SK-N-SH treated with all-trans-retinoic acid at 6 μM for 48 hours (cell line): ENCODE measurements around the gene CHKA.

Source experiments
- ARNTL ChIP-seq: fragments of 450-650 bp; formaldehyde crosslinking; IDR thresholded peaks from 2 replicates; pipeline ENCODE4 v1.5.0; 2020; ENCODE audit warnings: low read depth, mild to moderate bottlenecking, moderate library complexity, borderline replicate concordance
- PPARA ChIP-seq: fragments of 250-450 bp; sonication (Bioruptor Pico); IDR thresholded peaks from 2 replicates; pipeline ENCODE4 v1.5.0; 2020; ENCODE audit warnings: mild to moderate bottlenecking, borderline replicate concordance
- SNAI2 ChIP-seq: fragments of 250-450 bp; sonication (Bioruptor Pico); IDR thresholded peaks from 2 replicates; pipeline ENCODE4 v1.5.0; 2020; ENCODE audit warnings: mild to moderate bottlenecking, moderate library complexity
- TCF4 ChIP-seq: fragments of 250-450 bp; sonication (Bioruptor Pico); IDR thresholded peaks from 2 replicates; pipeline ENCODE4 v1.8.0; 2021; ENCODE audit warnings: mild to moderate bottlenecking, moderate library complexity, borderline replicate concordance
- ZFP30 ChIP-seq: fragments of 450-650 bp; formaldehyde crosslinking; IDR thresholded peaks from 2 replicates; pipeline ENCODE4 v1.5.0; 2022; ENCODE audit warnings: mild to moderate bottlenecking, moderate library complexity
- ZNF70 ChIP-seq: fragments of 450-650 bp; formaldehyde crosslinking; IDR thresholded peaks from 2 replicates; pipeline ENCODE4 v1.5.0; 2020; ENCODE audit warnings: mild to moderate bottlenecking, moderate library complexity
- ZNF8 ChIP-seq: fragments of 450-650 bp; formaldehyde crosslinking; IDR thresholded peaks from 2 replicates; pipeline ENCODE4 v1.5.0; 2020; ENCODE audit warnings: mild to moderate bottlenecking, moderate library complexity
- TF ChIP-seq, protein P1 (sequence below): fragments of 250-450 bp; sonication (Bioruptor Pico); IDR thresholded peaks from 2 replicates; pipeline ENCODE4 v1.5.0; 2020; ENCODE audit warnings: mild to moderate bottlenecking, moderate library complexity
- TF ChIP-seq, protein P2 (sequence below): fragments of 250-450 bp; sonication (Bioruptor Pico); IDR thresholded peaks from 2 replicates; pipeline ENCODE4 v1.8.0; 2020; ENCODE audit warnings: mild to moderate bottlenecking, moderate library complexity, borderline replicate concordance
- TF ChIP-seq, protein P3 (sequence below): fragments of 250-450 bp; sonication (Bioruptor Pico); IDR thresholded peaks from 2 replicates; pipeline ENCODE4 v1.5.1; 2020; ENCODE audit warnings: low read depth, mild to moderate bottlenecking, moderate library complexity

DNA sequence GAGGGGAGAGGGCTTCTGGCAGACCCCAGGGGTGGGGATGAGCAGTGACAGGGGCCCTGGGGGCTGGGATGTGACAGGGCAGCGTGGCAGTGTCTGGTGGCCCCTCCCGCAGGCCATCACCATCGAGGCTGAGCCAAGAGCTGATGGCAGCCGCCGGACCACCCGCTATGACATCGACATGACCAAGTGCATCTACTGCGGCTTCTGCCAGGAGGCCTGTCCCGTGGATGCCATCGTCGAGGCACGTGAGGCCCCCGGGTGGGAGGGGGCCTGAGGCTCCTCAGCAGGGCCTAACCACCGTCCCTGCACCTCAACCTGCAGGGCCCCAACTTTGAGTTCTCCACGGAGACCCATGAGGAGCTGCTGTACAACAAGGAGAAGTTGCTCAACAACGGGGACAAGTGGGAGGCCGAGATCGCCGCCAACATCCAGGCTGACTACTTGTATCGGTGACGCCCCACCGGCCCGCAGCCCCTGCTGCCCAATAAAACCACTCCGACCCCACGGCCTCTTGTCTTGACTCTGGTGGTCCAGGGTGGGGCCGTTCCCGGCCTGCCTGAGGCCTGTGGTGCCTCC, 85.0 kb downstream of the CHKA start:
- TF ChIP-seq, protein P1, sequence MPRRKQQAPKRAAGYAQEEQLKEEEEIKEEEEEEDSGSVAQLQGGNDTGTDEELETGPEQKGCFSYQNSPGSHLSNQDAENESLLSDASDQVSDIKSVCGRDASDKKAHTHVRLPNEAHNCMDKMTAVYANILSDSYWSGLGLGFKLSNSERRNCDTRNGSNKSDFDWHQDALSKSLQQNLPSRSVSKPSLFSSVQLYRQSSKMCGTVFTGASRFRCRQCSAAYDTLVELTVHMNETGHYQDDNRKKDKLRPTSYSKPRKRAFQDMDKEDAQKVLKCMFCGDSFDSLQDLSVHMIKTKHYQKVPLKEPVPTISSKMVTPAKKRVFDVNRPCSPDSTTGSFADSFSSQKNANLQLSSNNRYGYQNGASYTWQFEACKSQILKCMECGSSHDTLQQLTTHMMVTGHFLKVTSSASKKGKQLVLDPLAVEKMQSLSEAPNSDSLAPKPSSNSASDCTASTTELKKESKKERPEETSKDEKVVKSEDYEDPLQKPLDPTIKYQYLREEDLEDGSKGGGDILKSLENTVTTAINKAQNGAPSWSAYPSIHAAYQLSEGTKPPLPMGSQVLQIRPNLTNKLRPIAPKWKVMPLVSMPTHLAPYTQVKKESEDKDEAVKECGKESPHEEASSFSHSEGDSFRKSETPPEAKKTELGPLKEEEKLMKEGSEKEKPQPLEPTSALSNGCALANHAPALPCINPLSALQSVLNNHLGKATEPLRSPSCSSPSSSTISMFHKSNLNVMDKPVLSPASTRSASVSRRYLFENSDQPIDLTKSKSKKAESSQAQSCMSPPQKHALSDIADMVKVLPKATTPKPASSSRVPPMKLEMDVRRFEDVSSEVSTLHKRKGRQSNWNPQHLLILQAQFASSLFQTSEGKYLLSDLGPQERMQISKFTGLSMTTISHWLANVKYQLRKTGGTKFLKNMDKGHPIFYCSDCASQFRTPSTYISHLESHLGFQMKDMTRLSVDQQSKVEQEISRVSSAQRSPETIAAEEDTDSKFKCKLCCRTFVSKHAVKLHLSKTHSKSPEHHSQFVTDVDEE (CRISPR knock-in tag) = no peak
- TF ChIP-seq ZFP30 (CRISPR knock-in tag) (no peak), ARNTL (no peak), TCF4 (CRISPR knock-in tag) (no peak), PPARA (CRISPR knock-in tag) (no peak), ZNF70 (CRISPR knock-in tag) (no peak), ZNF8 (CRISPR knock-in tag) (no peak), SNAI2 (no peak)
- TF ChIP-seq, protein P2, sequence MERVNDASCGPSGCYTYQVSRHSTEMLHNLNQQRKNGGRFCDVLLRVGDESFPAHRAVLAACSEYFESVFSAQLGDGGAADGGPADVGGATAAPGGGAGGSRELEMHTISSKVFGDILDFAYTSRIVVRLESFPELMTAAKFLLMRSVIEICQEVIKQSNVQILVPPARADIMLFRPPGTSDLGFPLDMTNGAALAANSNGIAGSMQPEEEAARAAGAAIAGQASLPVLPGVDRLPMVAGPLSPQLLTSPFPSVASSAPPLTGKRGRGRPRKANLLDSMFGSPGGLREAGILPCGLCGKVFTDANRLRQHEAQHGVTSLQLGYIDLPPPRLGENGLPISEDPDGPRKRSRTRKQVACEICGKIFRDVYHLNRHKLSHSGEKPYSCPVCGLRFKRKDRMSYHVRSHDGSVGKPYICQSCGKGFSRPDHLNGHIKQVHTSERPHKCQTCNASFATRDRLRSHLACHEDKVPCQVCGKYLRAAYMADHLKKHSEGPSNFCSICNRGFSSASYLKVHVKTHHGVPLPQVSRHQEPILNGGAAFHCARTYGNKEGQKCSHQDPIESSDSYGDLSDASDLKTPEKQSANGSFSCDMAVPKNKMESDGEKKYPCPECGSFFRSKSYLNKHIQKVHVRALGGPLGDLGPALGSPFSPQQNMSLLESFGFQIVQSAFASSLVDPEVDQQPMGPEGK (CRISPR knock-in tag) = no peak
- TF ChIP-seq, protein P3, sequence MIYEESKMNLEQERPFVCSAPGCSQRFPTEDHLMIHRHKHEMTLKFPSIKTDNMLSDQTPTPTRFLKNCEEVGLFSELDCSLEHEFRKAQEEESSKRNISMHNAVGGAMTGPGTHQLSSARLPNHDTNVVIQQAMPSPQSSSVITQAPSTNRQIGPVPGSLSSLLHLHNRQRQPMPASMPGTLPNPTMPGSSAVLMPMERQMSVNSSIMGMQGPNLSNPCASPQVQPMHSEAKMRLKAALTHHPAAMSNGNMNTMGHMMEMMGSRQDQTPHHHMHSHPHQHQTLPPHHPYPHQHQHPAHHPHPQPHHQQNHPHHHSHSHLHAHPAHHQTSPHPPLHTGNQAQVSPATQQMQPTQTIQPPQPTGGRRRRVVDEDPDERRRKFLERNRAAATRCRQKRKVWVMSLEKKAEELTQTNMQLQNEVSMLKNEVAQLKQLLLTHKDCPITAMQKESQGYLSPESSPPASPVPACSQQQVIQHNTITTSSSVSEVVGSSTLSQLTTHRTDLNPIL (CRISPR knock-in tag) = no peak
